Keratinocyte (primary cell): ENCODE results near the gene VEGFA. TPM values are rescaled to one million over a fixed set of nuclear protein-coding genes. Genes with fewer than 3 reads are reported as not detected.

Source experiments
- DNase-seq: peaks from one replicate; pipeline ENCODE4 v3.0.0-alpha.2; 2011; ENCODE audit warnings: low read depth, missing footprints, low spot score
- FAIRE-seq: peaks from 2 replicates; lab custom pipeline; 2011; peaks lifted over from hg19 to GRCh38; lab: Jason Lieb, UNC
- H2AFZ ChIP-seq: 2 replicates; pipeline ENCODE4 v1.6.0; 2012; ENCODE audit warnings: low read length, control low read depth, inconsistent platforms; ENCODE audit not compliant: control insufficient read depth
- H3K27ac ChIP-seq: 2 replicates; pipeline ENCODE4 v1.5.1; 2011; ENCODE audit warnings: low read length; ENCODE audit not compliant: control insufficient read depth, insufficient read depth
- H3K27me3 ChIP-seq: 3 replicates; pipeline ENCODE4 v1.6.0; 2011; ENCODE audit warnings: low read length; ENCODE audit not compliant: control insufficient read depth, insufficient read depth; ENCODE audit errors: extremely low read depth
- H3K36me3 ChIP-seq, 2 experiments: 2 replicates in 1 of 2; 3 replicates in 1 of 2; pipeline ENCODE4 v1.5.1; 2011; ENCODE audit warnings: low read length in 2 of 2, mild to moderate bottlenecking in 1 of 2; ENCODE audit not compliant: control insufficient read depth in 2 of 2, insufficient read depth in 2 of 2; ENCODE audit errors: extremely low read depth in 1 of 2
- H3K4me1 ChIP-seq: 3 replicates; pipeline ENCODE4 v1.5.1; 2011; ENCODE audit warnings: low read length; ENCODE audit not compliant: control insufficient read depth, insufficient read depth; ENCODE audit errors: extremely low read depth
- H3K4me2 ChIP-seq: 3 replicates; pipeline ENCODE4 v1.6.0; 2011; ENCODE audit warnings: low read depth, low read length; ENCODE audit not compliant: control insufficient read depth, insufficient read depth; ENCODE audit errors: extremely low read depth
- H3K4me3 ChIP-seq, 3 experiments: fragments of 200-600 bp in 1 of 3; sonication (generic) in 1 of 3; 2 replicates in 2 of 3; 3 replicates in 1 of 3; pipeline ENCODE4 v1.5.1; 2011 to 2016; ENCODE audit warnings: low read length in 3 of 3, mild to moderate bottlenecking in 3 of 3, control low read depth in 2 of 3, inconsistent platforms in 1 of 3, low read depth in 1 of 3, mixed read lengths in 1 of 3, mixed run types in 1 of 3, moderate library complexity in 1 of 3; ENCODE audit not compliant: control insufficient read depth in 2 of 3, insufficient read depth in 2 of 3; ENCODE audit errors: extremely low read depth in 1 of 3
- H3K79me2 ChIP-seq: 2 replicates; pipeline ENCODE4 v1.6.0; 2012; ENCODE audit warnings: low read length; ENCODE audit not compliant: control insufficient read depth, insufficient read depth
- H3K9ac ChIP-seq: 3 replicates; pipeline ENCODE4 v1.6.0; 2011; ENCODE audit warnings: low read length; ENCODE audit not compliant: control insufficient read depth, insufficient read depth; ENCODE audit errors: extremely low read depth
- H3K9me1 ChIP-seq: 3 replicates; pipeline ENCODE4 v1.6.0; 2011; ENCODE audit warnings: low read length; ENCODE audit not compliant: control insufficient read depth, insufficient read depth; ENCODE audit errors: extremely low read depth
- H3K9me3 ChIP-seq: 2 replicates; pipeline ENCODE4 v1.5.1; 2012; ENCODE audit warnings: low read depth, low read length; ENCODE audit not compliant: control insufficient read depth
- H4K20me1 ChIP-seq: 3 replicates; pipeline ENCODE4 v1.6.0; 2011; ENCODE audit warnings: low read length; ENCODE audit not compliant: control insufficient read depth, insufficient read depth; ENCODE audit errors: extremely low read depth
- EZH2 ChIP-seq: IDR thresholded peaks from one replicate; pipeline ENCODE4 v1.6.1; 2012; ENCODE audit warnings: inconsistent platforms, mild to moderate bottlenecking, low read length, moderate library complexity
- dilution Hi-C: fragments of 300-500 bp; cut with MboI; formaldehyde crosslinking; loops from one replicate; pipeline ENCODE4 v1.7.0; 2020; ENCODE audit warnings: low sequenced_read_pairs; ENCODE audit not compliant: extremely low pct_ligation_motif_present
- polyA plus RNA-seq, 5 experiments: library from polyadenylated mRNA; depleted of rRNA in 3 of 5; stranded (reverse) in 3 of 5; stranded (forward) in 1 of 5; unstranded in 1 of 5; fragments of >200 nt; gene quantifications; 1 replicate in 1 of 5; 2 replicates in 3 of 5; 3 replicates in 1 of 5; pipeline versions ENCODE4 v1.2.1 to v1.2.3, GENCODE V29; 2011 to 2012; ENCODE audit warnings: missing spikeins in 2 of 5, low read depth in 1 of 5, low replicate concordance in 1 of 5
- TF ChIP-seq, protein P1 (sequence below), 3 experiments: IDR thresholded peaks in 1 of 3; conservative IDR thresholded peaks in 1 of 3; optimal IDR thresholded peaks in 1 of 3; 2 replicates in 2 of 3; 3 replicates in 1 of 3; pipeline versions ENCODE3 to v1.5.1; 2011; ENCODE audit warnings: low read length in 3 of 3, mild to moderate bottlenecking in 3 of 3, moderate library complexity in 2 of 3, control low read depth in 1 of 3, inconsistent platforms in 1 of 3; ENCODE audit not compliant: insufficient read depth in 2 of 3; ENCODE audit errors: extremely low read depth in 1 of 3

VEGFA gene
- polyA plus RNA-seq, 1 donor (not counting 4 experiments of a cell fraction or from before 2014, with no cell fraction given) = 149 TPM

DNA sequence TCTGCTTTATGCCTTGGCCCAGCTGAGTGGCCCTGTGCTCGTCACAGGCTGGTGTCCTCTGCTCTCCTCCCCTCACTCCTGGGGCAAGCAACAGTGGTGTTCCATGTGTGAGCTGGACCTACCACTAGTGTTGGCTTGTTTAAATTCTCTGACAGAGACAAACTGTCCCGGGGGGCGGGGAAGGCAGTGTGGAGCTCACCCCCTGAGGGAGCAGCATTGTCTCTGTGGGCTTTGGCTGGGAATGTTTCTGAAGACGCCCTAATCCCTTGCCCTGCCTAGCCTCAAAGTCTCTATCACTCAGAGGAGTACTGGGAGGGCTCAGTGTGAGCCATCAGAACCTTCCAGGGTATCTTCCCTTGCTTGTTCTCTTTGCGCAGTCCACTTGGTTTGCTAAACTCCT, 5.2 kb upstream of the VEGFA start:
- TF ChIP-seq, protein P1, sequence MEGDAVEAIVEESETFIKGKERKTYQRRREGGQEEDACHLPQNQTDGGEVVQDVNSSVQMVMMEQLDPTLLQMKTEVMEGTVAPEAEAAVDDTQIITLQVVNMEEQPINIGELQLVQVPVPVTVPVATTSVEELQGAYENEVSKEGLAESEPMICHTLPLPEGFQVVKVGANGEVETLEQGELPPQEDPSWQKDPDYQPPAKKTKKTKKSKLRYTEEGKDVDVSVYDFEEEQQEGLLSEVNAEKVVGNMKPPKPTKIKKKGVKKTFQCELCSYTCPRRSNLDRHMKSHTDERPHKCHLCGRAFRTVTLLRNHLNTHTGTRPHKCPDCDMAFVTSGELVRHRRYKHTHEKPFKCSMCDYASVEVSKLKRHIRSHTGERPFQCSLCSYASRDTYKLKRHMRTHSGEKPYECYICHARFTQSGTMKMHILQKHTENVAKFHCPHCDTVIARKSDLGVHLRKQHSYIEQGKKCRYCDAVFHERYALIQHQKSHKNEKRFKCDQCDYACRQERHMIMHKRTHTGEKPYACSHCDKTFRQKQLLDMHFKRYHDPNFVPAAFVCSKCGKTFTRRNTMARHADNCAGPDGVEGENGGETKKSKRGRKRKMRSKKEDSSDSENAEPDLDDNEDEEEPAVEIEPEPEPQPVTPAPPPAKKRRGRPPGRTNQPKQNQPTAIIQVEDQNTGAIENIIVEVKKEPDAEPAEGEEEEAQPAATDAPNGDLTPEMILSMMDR (optimal IDR thresholded peaks at IDR 0.05 in 1 of 3, IDR thresholded peaks at IDR 0.05 in 1 of 3, conservative IDR thresholded peaks at IDR 0.05 in 1 of 3; ENCODE audit: extremely low read depth in 1 of 3, insufficient read depth in 2 of 3, low read length in 3 of 3) = no peak
- no peak for TF ChIP-seq EZH2
- Histone ChIP-seq H3K27ac (no peak overlapping the region), H4K20me1 (no peaks in the 10 kb centered on the region), H3K36me3 (no peaks in the 10 kb centered on the region), H3K4me3 (no peak overlapping the region), H3K9me1 (no peaks in the 10 kb centered on the region), H2AFZ (no peak overlapping the region), H3K4me1 (peaks cover 7% of the 10 kb centered on the region), H3K79me2 (no peaks in the 10 kb centered on the region), H3K27me3 (peaks cover 6% of the 10 kb centered on the region), H3K9me3 (no peaks in the 10 kb centered on the region), H3K9ac (no peak overlapping the region), H3K4me2 (no peak overlapping the region)
- dilution Hi-C loops = no loop called here
- DNase-seq (no peak), FAIRE-seq (no peak)

DNA sequence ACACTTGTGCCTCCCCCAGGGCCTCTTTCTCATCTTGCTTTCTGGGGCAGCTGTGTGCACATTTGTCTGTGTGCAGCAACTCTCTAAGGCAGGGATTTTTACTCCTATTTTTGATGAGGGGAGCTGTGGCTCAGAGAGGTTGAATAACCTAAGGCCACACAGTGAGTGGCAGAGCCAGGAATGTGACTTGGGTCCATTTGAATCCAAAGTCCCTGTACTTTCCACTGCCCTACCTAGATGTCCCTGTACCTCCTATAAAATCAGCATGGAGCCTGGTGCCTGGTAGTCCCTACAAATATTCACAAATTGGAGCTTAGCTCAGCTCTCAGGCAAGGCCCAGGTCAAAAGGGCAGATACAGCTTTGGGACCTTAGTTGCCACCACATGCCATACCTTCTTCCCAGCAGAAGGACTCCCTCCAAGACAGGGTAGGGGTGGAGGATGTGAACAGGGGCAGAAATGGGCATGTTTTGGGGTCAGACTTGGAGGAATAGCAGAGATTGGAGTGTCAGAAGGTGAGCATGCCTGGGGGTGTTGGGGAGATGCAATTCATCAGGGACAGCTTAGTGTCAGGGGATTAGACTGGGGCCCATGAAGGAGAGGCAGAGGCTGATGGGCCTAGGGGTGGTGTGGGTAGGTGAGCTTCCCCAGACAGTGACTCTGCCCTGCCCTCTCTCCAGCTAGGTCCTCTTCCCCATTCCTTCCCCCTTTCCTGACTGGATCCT, 4.1 kb upstream of the VEGFA start:
- Histone ChIP-seq H3K4me1 (peaks cover 7% of the 10 kb centered on the region), H2AFZ (no peak overlapping the region), H3K4me3 (no peak overlapping the region), H3K27me3 (peaks cover under 1% of the 10 kb centered on the region), H3K9ac (no peak overlapping the region), H3K36me3 (no peaks in the 10 kb centered on the region), H3K79me2 (peaks cover 10% of the 10 kb centered on the region), H3K9me3 (no peaks in the 10 kb centered on the region), H3K4me2 (no peak overlapping the region), H3K9me1 (no peaks in the 10 kb centered on the region), H4K20me1 (no peaks in the 10 kb centered on the region), H3K27ac (no peak overlapping the region)
- no peak for TF ChIP-seq EZH2
- TF ChIP-seq, protein P1 (optimal IDR thresholded peaks at IDR 0.05 in 1 of 3, IDR thresholded peaks at IDR 0.05 in 1 of 3, conservative IDR thresholded peaks at IDR 0.05 in 1 of 3; ENCODE audit: extremely low read depth in 1 of 3, insufficient read depth in 2 of 3, low read length in 3 of 3) = no peak
- DNase-seq (no peak), FAIRE-seq (no peak)
- dilution Hi-C loops = no loop called here
